K562 (cell line): ENCODE data around the gene TNPO3. TPM values are rescaled to one million over a fixed set of nuclear protein-coding genes. Genes with fewer than 3 reads are reported as not detected.

Experiments
- EHMT2 ChIP-seq: fragments of 450-650 bp; IDR thresholded peaks from 2 replicates; pipeline ENCODE4 v1.6.1; 2018; ENCODE audit warnings: antibody characterized with exemption
- MNT ChIP-seq, 2 experiments: fragments of 450-650 bp; conservative IDR thresholded peaks; 2 replicates each; pipeline ENCODE4 v1.6.1; 2017; ENCODE audit warnings: mild to moderate bottlenecking in 2 of 2, moderate library complexity in 2 of 2
- MYC ChIP-seq, 2 experiments: fragments of 250-450 bp in 1 of 2; sonication (Bioruptor Pico) in 1 of 2; IDR thresholded peaks; 2 replicates each; pipeline versions ENCODE4 v1.5.1 to v1.6.1; 2012 to 2021; ENCODE audit warnings: low read depth in 2 of 2, borderline replicate concordance in 1 of 2, improper control_type of control experiment in 1 of 2, low read length in 1 of 2, mild to moderate bottlenecking in 1 of 2, moderate library complexity in 1 of 2
- NFRKB ChIP-seq: fragments of 450-650 bp; IDR thresholded peaks from 2 replicates; pipeline ENCODE4 v1.6.1; 2016; ENCODE audit warnings: low read depth
- NR1H2 ChIP-seq: sonication (generic); formaldehyde crosslinking; IDR thresholded peaks from 2 replicates; pipeline ENCODE4 v1.4.0; 2020; ENCODE audit warnings: mild to moderate bottlenecking, missing genetic modification reagents
- REST ChIP-seq, 2 experiments: fragments of 450-650 bp; formaldehyde crosslinking in 1 of 2; IDR thresholded peaks; 2 replicates each; pipeline versions ENCODE4 v1.4.0 to v1.6.1; 2014 to 2020; ENCODE audit warnings: mild to moderate bottlenecking in 2 of 2, borderline replicate concordance in 1 of 2, low read depth in 1 of 2
- SNAPC5 ChIP-seq: fragments of 250-450 bp; sonication (Bioruptor Pico); IDR thresholded peaks from 2 replicates; pipeline ENCODE4 v1.8.0; 2021; ENCODE audit warnings: moderate library complexity, mild to moderate bottlenecking, inconsistent platforms
- polyA plus RNA-seq, 8 experiments: library from polyadenylated mRNA; depleted of rRNA in 4 of 8; stranded (reverse) in 5 of 8; unstranded in 3 of 8; fragments of >200 nt; fragmentation: Nextera tagmentation in 2 of 8; fragmentation: Illumina TruSeq in 1 of 8; extraction: Ambion mirVana in 2 of 8; extraction: Trizol in 1 of 8; gene quantifications; 2 replicates each; pipeline versions ENCODE4 v1.2.1 to v1.2.3, GENCODE V29; 2011 to 2014; ENCODE audit warnings: inconsistent platforms in 1 of 8, missing spikeins in 1 of 8
- total RNA-seq, 7 experiments: library from RNA; depleted of rRNA in 6 of 7; stranded (reverse); fragments of >200 nt in 6 of 7; fragmentation: Illumina TruSeq in 2 of 7; extraction: Trizol in 2 of 7; gene quantifications; 2 replicates each; pipeline versions ENCODE4 v1.2.1 to v1.2.3, GENCODE V29; 2011 to 2021; ENCODE audit warnings: low replicate concordance in 1 of 7

Gene TNPO3
- total and polyA plus RNA-seq, 9 of the 15 experiments (the other 6 are each of a cell fraction or from before 2014, with no cell fraction given): 35.8 to 125 (median 110) TPM

- TF ChIP-seq REST (IDR thresholded peaks at IDR 0.05; ENCODE audit: borderline replicate concordance) (peak; percentile 90), REST (CRISPR knock-in tag; IDR thresholded peaks at IDR 0.05; ENCODE audit: low read depth) (no peak), NR1H2 (CRISPR knock-in tag) (no peak), SNAPC5 (CRISPR knock-in tag) (no peak), MYC (IDR thresholded peaks at IDR 0.05; ENCODE audit: low read depth, low read length) (no peak), MYC (CRISPR knock-in tag; IDR thresholded peaks at IDR 0.05; ENCODE audit: borderline replicate concordance, low read depth) (no peak), MNT (conservative IDR thresholded peaks at IDR 0.05) (no peak), NFRKB (no peak), EHMT2 (peak; percentile 75; the same call in 1 of the 2 replicates)
Measured at GRCh38 chr7:129098409-129099084, 43.6 kb upstream of the TNPO3 start (continued).
